ENCODE results near the gene ATPAF1.

DNA sequence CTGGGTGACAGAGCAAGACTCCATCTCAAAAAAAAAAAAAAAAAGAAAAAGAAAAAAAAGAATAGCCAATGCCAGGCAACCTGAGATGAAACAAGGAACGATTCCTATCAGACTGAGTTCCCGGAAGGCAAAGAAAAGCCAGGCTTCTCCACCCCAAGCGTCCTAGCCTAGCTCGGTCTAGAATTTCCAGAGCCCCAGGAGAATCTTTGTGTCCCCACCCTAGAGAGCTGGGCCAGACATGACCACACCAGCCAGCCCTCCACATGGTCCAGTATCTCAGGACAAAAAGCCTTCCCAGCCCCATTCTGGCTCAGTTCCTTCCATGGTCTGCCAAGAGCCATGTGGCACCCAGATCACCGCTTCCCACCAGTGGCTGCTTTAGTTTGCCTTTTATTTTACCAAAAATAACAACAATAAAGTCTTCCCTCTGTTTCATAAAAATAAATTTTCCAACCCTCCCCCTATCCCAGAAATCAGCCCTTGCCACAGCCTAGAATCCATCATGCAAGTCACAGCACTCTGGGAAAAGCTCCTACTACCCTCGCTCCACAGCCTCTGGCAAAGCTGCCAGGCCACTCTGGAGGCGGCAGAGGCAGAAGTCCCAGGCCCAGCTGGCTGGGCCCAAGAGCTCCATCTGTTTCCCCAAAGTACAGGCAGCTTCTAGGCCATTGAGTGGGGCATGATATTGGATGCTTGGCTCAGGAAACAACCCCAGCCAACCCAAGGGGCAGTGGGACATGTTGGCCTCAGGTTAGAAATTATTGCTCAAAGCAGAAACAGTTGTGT is 60.6 kb downstream of the ATPAF1 start:
- TF ChIP-seq EZH2 (IDR thresholded peaks at IDR 0.05; ENCODE audit: insufficient read depth, poor library complexity, severe bottlenecking): no peak
- no peak for TF ChIP-seq EZH2phosphoT487 (IDR thresholded peaks at IDR 0.05; ENCODE audit: insufficient read depth, low read depth)

Data from GM23248 (cell line).